SU-DHL-6 (cell line): Measurements from ENCODE around the gene MEIOB.
"Not testable (repeated sequence)": the region's sequence is repeated elsewhere in the genome, so short reads cannot be mapped to it uniquely, and the experiment has no call there.

ENCODE experiments used
- H2AFZ ChIP-seq: fragments of 200-600 bp; sonication (generic); 2 replicates; pipeline ENCODE4 v1.6.1; 2014; ENCODE audit warnings: low read depth, mild to moderate bottlenecking, moderate library complexity, mixed read lengths, antibody characterized with exemption, low read length; ENCODE audit not compliant: severe bottlenecking
- H3F3A ChIP-seq: fragments of 200-600 bp; shearing (Covaris generic); 2 replicates; pipeline ENCODE4 v1.6.0; 2016; ENCODE audit warnings: antibody characterized with exemption, mild to moderate bottlenecking; ENCODE audit not compliant: insufficient read depth
- H3K27ac ChIP-seq: fragments of 200-600 bp; sonication (generic); 2 replicates; pipeline ENCODE4 v1.5.1; 2016; ENCODE audit warnings: low read depth, mild to moderate bottlenecking, low read length, moderate library complexity, mixed read lengths
- H3K27me3 ChIP-seq: fragments of 200-600 bp; sonication (generic), shearing (Covaris generic); 2 replicates; pipeline ENCODE4 v1.6.0; 2014; ENCODE audit warnings: mild to moderate bottlenecking, low read length
- H3K36me3 ChIP-seq: fragments of 200-600 bp; sonication (generic); 2 replicates; pipeline ENCODE4 v1.6.1; 2014; ENCODE audit warnings: mild to moderate bottlenecking, low read length, mixed read lengths
- H3K4me2 ChIP-seq: fragments of 300-600, 200-600 bp; shearing (Covaris generic), sonication (generic); 2 replicates; pipeline ENCODE4 v1.6.0; 2014; ENCODE audit warnings: low read length, low read depth, mild to moderate bottlenecking; ENCODE audit not compliant: poor library complexity, severe bottlenecking
- H3K4me3 ChIP-seq: fragments of 200-600 bp; sonication (generic); 2 replicates; pipeline ENCODE4 v1.5.1; 2014; ENCODE audit warnings: antibody characterized with exemption, low read length, mild to moderate bottlenecking, mixed read lengths; ENCODE audit not compliant: insufficient read depth, poor library complexity, severe bottlenecking
- H3K79me2 ChIP-seq: fragments of 200-600 bp; sonication (generic); 2 replicates; pipeline ENCODE4 v1.6.1; 2014; ENCODE audit warnings: mild to moderate bottlenecking, low read length, moderate library complexity; ENCODE audit not compliant: insufficient read depth
- H3K9ac ChIP-seq: fragments of 200-600 bp; sonication (generic); 2 replicates; pipeline ENCODE4 v1.7.0; 2014; ENCODE audit warnings: mild to moderate bottlenecking, low read length
- H3K9me2 ChIP-seq: fragments of 200-600 bp; sonication (generic); replicated peaks from 2 replicates; pipeline ENCODE4 v1.6.1; 2014; ENCODE audit warnings: low read length; ENCODE audit not compliant: insufficient read depth
- H3K9me3 ChIP-seq: fragments of 200-600 bp; sonication (generic); 2 replicates; pipeline ENCODE4 v1.6.1; 2014; ENCODE audit warnings: low read length, mixed read lengths; ENCODE audit not compliant: insufficient read depth
- H4K20me1 ChIP-seq: fragments of 200-600 bp; sonication (generic); 2 replicates; pipeline ENCODE4 v1.6.1; 2014; ENCODE audit warnings: low read depth, mild to moderate bottlenecking, antibody characterized with exemption, low read length, moderate library complexity, mixed read lengths
- CTCF ChIP-seq: fragments of 200-600 bp; sonication (generic); IDR thresholded peaks from one replicate; pipeline ENCODE4 v1.5.1; 2017; ENCODE audit warnings: antibody characterized with exemption, mild to moderate bottlenecking, low read length, moderate library complexity; ENCODE audit not compliant: insufficient read depth, poor library complexity, severe bottlenecking
- EZH2phosphoT487 ChIP-seq: fragments of 200-600 bp; sonication (generic), shearing (Covaris generic); conservative IDR thresholded peaks from 2 replicates; pipeline ENCODE4 v1.6.1; 2018; ENCODE audit warnings: mild to moderate bottlenecking, antibody characterized with exemption, low read length, moderate library complexity, mixed read lengths

MEIOB gene

GRCh38 chr16:1899641-1900451, 27.9 kb upstream of the MEIOB start:
- TF ChIP-seq EZH2phosphoT487: no peak
- TF ChIP-seq CTCF: no peak
- Histone ChIP-seq H3F3A (no peaks in the 10 kb centered on the region), H3K9me3 (no peaks in the 10 kb centered on the region), H3K9ac (no peak overlapping the region), H3K9me2 (no peaks in the 10 kb centered on the region), H3K36me3 (no peaks in the 10 kb centered on the region), H3K79me2 (no peaks in the 10 kb centered on the region), H3K4me3 (no peak overlapping the region), H2AFZ (no peak overlapping the region), H3K27ac (no peak overlapping the region), H3K4me2 (no peak overlapping the region), H3K27me3 (no peaks in the 10 kb centered on the region), H4K20me1 (no peaks in the 10 kb centered on the region)

GRCh38 chr16:1897692-1898091, 25.7 kb upstream of the MEIOB start:
- not testable (repeated sequence) for H2AFZ ChIP-seq, H3K9ac ChIP-seq, H3K9me3 ChIP-seq, H3F3A ChIP-seq, H3K27ac ChIP-seq, H3K27me3 ChIP-seq, H3K36me3 ChIP-seq, H4K20me1 ChIP-seq, H3K9me2 ChIP-seq, H3K79me2 ChIP-seq, H3K4me3 ChIP-seq, H3K4me2 ChIP-seq

GRCh38 chr16:1895949-1896675, 24.1 kb upstream of the MEIOB start:
- Histone ChIP-seq H3K4me3 (no peak overlapping the region), H3K9ac (no peak overlapping the region), H3K9me2 (no peaks in the 10 kb centered on the region), H3K27me3 (no peaks in the 10 kb centered on the region), H3K9me3 (no peaks in the 10 kb centered on the region), H3K79me2 (no peaks in the 10 kb centered on the region), H3F3A (no peaks in the 10 kb centered on the region), H4K20me1 (no peaks in the 10 kb centered on the region), H3K27ac (no peak overlapping the region), H2AFZ (no peak overlapping the region), H3K4me2 (no peak overlapping the region), H3K36me3 (no peaks in the 10 kb centered on the region)
- TF ChIP-seq EZH2phosphoT487: no peak
- TF ChIP-seq CTCF: no peak

- Histone ChIP-seq H3K27me3 (no peaks in the 10 kb centered on the region), H3K9me2 (no peaks in the 10 kb centered on the region), H3K27ac (no peak overlapping the region), H3K4me2 (no peak overlapping the region), H2AFZ (no peak overlapping the region), H3K4me3 (no peak overlapping the region), H3F3A (no peaks in the 10 kb centered on the region), H3K36me3 (no peaks in the 10 kb centered on the region), H3K9me3 (no peaks in the 10 kb centered on the region), H3K79me2 (no peaks in the 10 kb centered on the region), H4K20me1 (no peaks in the 10 kb centered on the region), H3K9ac (no peak overlapping the region)
- TF ChIP-seq EZH2phosphoT487: no peak
- TF ChIP-seq CTCF: no peak
Measured at GRCh38 chr16:1895068-1895467, 23.1 kb upstream of the MEIOB start.
